ENCODE measurements around the gene RENBP. TPM values are rescaled to one million over a fixed set of nuclear protein-coding genes. Genes with fewer than 3 reads are reported as not detected.
A peak's percentile ranks its signal among the peaks of the same experiment; 100 is the strongest.

RENBP gene
- total RNA-seq, 1 experiment from 2014 or later, result 0.75 TPM

DNA sequence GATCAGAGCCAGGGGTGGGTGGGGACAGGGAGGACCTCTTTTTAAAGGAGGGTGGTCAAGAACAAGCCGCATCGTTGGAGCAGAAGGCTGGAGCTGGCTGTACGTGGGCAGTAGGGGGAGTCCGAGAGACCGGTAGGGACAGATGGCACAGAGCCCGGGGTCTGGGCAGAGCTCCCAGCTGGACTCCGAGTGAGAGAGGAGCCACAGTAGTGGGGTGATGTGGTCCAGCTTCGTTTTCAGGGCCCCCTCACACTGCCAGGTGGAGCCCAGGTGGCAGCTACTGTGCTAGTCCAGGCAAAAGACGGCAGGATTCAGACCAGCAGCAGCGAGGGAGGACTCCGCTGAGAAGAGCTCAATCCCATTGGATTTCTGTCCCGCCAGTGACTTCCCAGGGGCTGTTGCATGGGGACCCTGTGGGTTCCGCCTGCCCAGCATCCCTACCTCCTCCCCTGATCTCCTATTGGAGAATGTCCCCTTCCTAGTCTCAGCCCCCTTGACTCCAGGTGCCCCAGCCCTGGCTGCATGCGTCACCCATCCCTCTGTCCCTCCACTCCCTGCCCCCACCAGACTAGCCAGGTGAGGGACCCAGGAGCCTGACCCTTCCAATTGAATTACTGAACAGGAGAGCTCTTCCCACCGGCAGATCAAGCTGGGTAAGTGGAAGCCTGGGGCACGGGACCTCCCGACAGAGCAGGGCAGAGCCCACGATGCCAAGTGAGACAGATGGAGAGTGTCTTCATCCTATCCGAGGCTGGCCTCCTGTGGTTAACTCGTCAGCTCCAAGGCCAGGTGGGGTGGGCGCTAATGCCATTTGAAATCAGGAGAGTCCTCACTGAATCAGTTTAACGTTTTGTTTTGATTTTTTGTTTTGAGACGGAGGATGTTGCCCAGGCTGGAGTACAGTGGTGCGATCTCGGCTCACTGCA is 21.2 kb downstream of the RENBP start:
- Mint-ChIP-seq H3K36me3 (ENCODE audit: insufficient read depth, unreplicated experiment) (peaks cover 15% of the 10 kb centered on the region), H3K4me1 (ENCODE audit: low read depth, unreplicated experiment) (no peaks in the 10 kb centered on the region), H3K27ac (ENCODE audit: unreplicated experiment) (no peak overlapping the region), H3K4me3 (ENCODE audit: unreplicated experiment) (no peak overlapping the region), H3K27me3 (ENCODE audit: insufficient read depth, unreplicated experiment) (no peaks in the 10 kb centered on the region), H3K9me3 (ENCODE audit: unreplicated experiment) (no peaks in the 10 kb centered on the region)
- Histone ChIP-seq H3K4me3 (ENCODE audit: low read depth, low read length) (no peak overlapping the region), H3K27me3 (replicated peaks; ENCODE audit: control insufficient read depth, insufficient read depth, low read length) (no peaks in the 10 kb centered on the region), H3K4me1 (peaks cover 8% of the 10 kb centered on the region; the same call in 1 of the 2 replicates), H3K9me3 (no peaks in the 10 kb centered on the region), H3K36me3 (ENCODE audit: control insufficient read depth, insufficient read depth, low read length) (no peaks in the 10 kb centered on the region)
- POLR2A ChIA-PET, result no interaction called here
- DNase-seq, result no peak
- intact Hi-C loops (cut with micrococcal nuclease; ENCODE audit: unreplicated experiment), result loop anchor here (10.0 kb wide), 1 partner anchor 128 kb away; the partner anchor contains the start of genes IDH3G and SSR4
- CTCF ChIA-PET, result interaction anchor here (0.6 to 1.2 kb wide), 2 partner anchors 22 to 24 kb away, joined by 3 to 4 read pairs; no protein-coding TSS in a partner anchor
- no TSS peak for BruUV-seq (replicated peaks)
- no peak for TF ChIP-seq CTCF (IDR thresholded peaks at IDR 0.05; ENCODE audit: insufficient read depth in 1 of 2, low read depth in 1 of 2, low read length in 1 of 2, severe bottlenecking in 1 of 2, unreplicated experiment in 1 of 2)

DNA sequence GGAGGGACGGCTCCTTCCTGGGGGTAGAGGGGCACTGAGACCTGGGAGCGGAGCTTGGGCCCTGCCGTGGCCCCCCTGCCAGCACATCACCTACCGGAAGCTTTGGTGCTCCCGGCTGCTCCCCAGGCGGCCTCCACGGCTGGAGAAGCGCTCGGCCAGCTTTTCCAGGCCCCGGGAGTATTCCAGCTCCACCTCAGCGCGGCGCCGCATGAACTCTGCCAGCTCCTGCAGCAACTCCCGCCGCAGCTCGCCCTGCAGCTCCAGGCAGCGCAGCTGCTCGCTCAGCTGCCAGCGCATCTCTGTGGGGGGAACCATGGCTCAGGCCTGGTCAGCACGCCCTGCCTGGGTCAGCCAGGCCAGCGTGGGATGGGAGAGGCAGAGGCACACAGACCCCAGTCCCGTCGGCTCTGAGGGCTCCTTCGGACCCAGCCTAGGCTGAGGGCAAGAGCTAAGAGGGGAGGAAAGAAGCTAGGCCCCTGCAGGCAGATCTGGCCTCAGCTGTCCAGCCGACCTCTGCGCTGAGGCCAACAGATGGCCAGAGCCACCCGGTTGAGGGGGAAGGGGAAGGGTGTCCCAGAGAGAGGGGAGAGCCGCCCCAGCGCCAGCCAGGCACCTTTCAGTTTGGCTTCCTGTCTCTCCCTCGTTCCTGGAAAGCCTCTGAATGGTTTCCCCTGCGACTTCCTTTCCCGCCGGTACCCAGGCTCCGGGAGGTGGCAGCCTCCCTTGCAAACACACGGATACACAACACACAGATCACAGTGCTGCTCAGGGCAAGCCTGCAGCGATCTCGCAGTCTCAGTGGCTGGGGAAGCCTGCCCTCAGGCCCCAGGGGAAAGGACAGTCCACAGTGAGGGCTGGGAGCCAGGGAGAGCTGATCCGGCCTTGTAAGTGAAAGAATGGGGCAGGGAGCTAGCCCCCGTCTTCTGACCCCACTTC is 22.7 kb downstream of the RENBP start:
- intact Hi-C loops (cut with micrococcal nuclease; ENCODE audit: unreplicated experiment), result loop anchor here (10.0 kb wide), 1 partner anchor 127 kb away; the partner anchor contains the start of genes IDH3G and SSR4
- ChIA-PET CTCF (interaction anchor here (1.2 kb wide), 1 partner anchor 25 kb away, joined by 4 read pairs; no protein-coding TSS in a partner anchor), POLR2A (no interaction called here)
- no peaks in the 10 kb centered on the region for H3K4me1 Mint-ChIP-seq (ENCODE audit: low read depth, unreplicated experiment)
- no peak overlapping the region for H3K27ac Mint-ChIP-seq (ENCODE audit: unreplicated experiment)
- no peaks in the 10 kb centered on the region for H3K27me3 ChIP-seq (replicated peaks; ENCODE audit: control insufficient read depth, insufficient read depth, low read length)
- H3K36me3 Mint-ChIP-seq (ENCODE audit: insufficient read depth, unreplicated experiment), result peaks cover 6% of the 10 kb centered on the region
- no peak for DNase-seq
- H3K4me3 Mint-ChIP-seq (ENCODE audit: unreplicated experiment), result no peak overlapping the region
- no peak for TF ChIP-seq CTCF (IDR thresholded peaks at IDR 0.05; ENCODE audit: insufficient read depth in 1 of 2, low read depth in 1 of 2, low read length in 1 of 2, severe bottlenecking in 1 of 2, unreplicated experiment in 1 of 2)
- H3K36me3 ChIP-seq (ENCODE audit: control insufficient read depth, insufficient read depth, low read length), result no peaks in the 10 kb centered on the region
- no peak overlapping the region for H3K4me3 ChIP-seq (ENCODE audit: low read depth, low read length)
- no peaks in the 10 kb centered on the region for H3K9me3 ChIP-seq
- no peaks in the 10 kb centered on the region for H3K27me3 Mint-ChIP-seq (ENCODE audit: insufficient read depth, unreplicated experiment)
- H3K9me3 Mint-ChIP-seq (ENCODE audit: unreplicated experiment), result no peaks in the 10 kb centered on the region
- peaks cover 4% of the 10 kb centered on the region; the same call in 1 of the 2 replicates for H3K4me1 ChIP-seq
- BruUV-seq (replicated peaks), result no TSS peak

- no TSS peak for BruUV-seq (replicated peaks)
- Mint-ChIP-seq H3K4me3 (ENCODE audit: unreplicated experiment) (no peak overlapping the region), H3K9me3 (ENCODE audit: unreplicated experiment) (no peaks in the 10 kb centered on the region), H3K27ac (ENCODE audit: unreplicated experiment) (no peak overlapping the region), H3K4me1 (ENCODE audit: low read depth, unreplicated experiment) (no peaks in the 10 kb centered on the region), H3K27me3 (ENCODE audit: insufficient read depth, unreplicated experiment) (no peaks in the 10 kb centered on the region), H3K36me3 (ENCODE audit: insufficient read depth, unreplicated experiment) (peaks cover 6% of the 10 kb centered on the region)
- H3K9me3 ChIP-seq, result no peaks in the 10 kb centered on the region
- ChIA-PET POLR2A (no interaction called here), CTCF (no interaction called here)
- no peaks in the 10 kb centered on the region for H3K27me3 ChIP-seq (replicated peaks; ENCODE audit: control insufficient read depth, insufficient read depth, low read length)
- no peaks in the 10 kb centered on the region for H3K4me1 ChIP-seq
- no peak overlapping the region for H3K4me3 ChIP-seq (ENCODE audit: low read depth, low read length)
- no peaks in the 10 kb centered on the region for H3K36me3 ChIP-seq (ENCODE audit: control insufficient read depth, insufficient read depth, low read length)
- TF ChIP-seq CTCF (IDR thresholded peaks at IDR 0.05; ENCODE audit: insufficient read depth in 1 of 2, low read depth in 1 of 2, low read length in 1 of 2, severe bottlenecking in 1 of 2, unreplicated experiment in 1 of 2), result no peak
- peak in 1 of 2 experiments; percentile 20 for DNase-seq
- intact Hi-C loops (cut with micrococcal nuclease; ENCODE audit: unreplicated experiment), result loop anchor here (10.0 kb wide), 1 partner anchor 126 kb away; the partner anchor contains the start of genes IDH3G and SSR4
Observed at GRCh38 chrX:153921070-153921469, 23.4 kb downstream of the RENBP start.

All from Caco-2 (cell line).